OCI-LY3 (cell line): ENCODE measurements around the gene DNAJC15.

Source experiments
- CTCF ChIP-seq: fragments of 200-600, 300-600 bp; sonication (generic); IDR thresholded peaks from 2 replicates; pipeline ENCODE4 v1.5.1; 2014; ENCODE audit warnings: antibody characterized with exemption, low read length, low read depth
- EZH2phosphoT487 ChIP-seq: fragments of 200-600 bp; shearing (Covaris generic); IDR thresholded peaks from 2 replicates; pipeline ENCODE4 v1.6.1; 2018; ENCODE audit warnings: antibody characterized with exemption, mixed run types, low read depth

- no peak for TF ChIP-seq CTCF
- TF ChIP-seq EZH2phosphoT487 = no peak
Measured at GRCh38 chr13:43127103-43127798, 103.9 kb downstream of the DNAJC15 start.
